HepG2 (cell line): ENCODE data around the gene TM4SF1. TPM values are rescaled to one million over a fixed set of nuclear protein-coding genes. Genes with fewer than 3 reads are reported as not detected.

Source experiments
- AHDC1 ChIP-seq: sonication (generic); formaldehyde crosslinking; IDR thresholded peaks from 2 replicates; pipeline ENCODE4 v1.5.1; 2020; ENCODE audit warnings: mild to moderate bottlenecking, missing genetic modification reagents, borderline replicate concordance
- ARID5B ChIP-seq: IDR thresholded peaks from 2 replicates; pipeline ENCODE4 v1.4.0; 2020; ENCODE audit warnings: mild to moderate bottlenecking, missing genetic modification reagents
- CREM ChIP-seq, 2 experiments: sonication (generic) in 1 of 2; formaldehyde crosslinking in 1 of 2; IDR thresholded peaks; 2 replicates each; pipeline versions ENCODE4 v1.4.0 to v1.6.1; 2016 to 2020; ENCODE audit warnings: antibody characterized with exemption in 1 of 2, mild to moderate bottlenecking in 1 of 2, missing genetic modification reagents in 1 of 2
- DRAP1 ChIP-seq: IDR thresholded peaks from 2 replicates; pipeline ENCODE4 v1.6.1; 2016; ENCODE audit warnings: missing genetic modification reagents, missing compliant biosample characterization
- ESRRA ChIP-seq: sonication (generic); formaldehyde crosslinking; IDR thresholded peaks from 2 replicates; pipeline ENCODE4 v1.5.1; 2020; ENCODE audit warnings: mild to moderate bottlenecking, low read depth, missing genetic modification reagents
- FOXJ3 ChIP-seq: sonication (generic); formaldehyde crosslinking; IDR thresholded peaks from 2 replicates; pipeline ENCODE4 v1.4.0; 2020; ENCODE audit warnings: missing genetic modification reagents, mild to moderate bottlenecking, borderline replicate concordance
- MAZ ChIP-seq, 2 experiments: sonication (generic) in 1 of 2; formaldehyde crosslinking in 1 of 2; IDR thresholded peaks; 2 replicates each; pipeline versions ENCODE4 v1.5.0 to v1.6.1; 2012 to 2020; ENCODE audit warnings: low read depth in 2 of 2, mild to moderate bottlenecking in 2 of 2, borderline replicate concordance in 1 of 2, improper control_type of control experiment in 1 of 2, low read length in 1 of 2, missing genetic modification reagents in 1 of 2, moderate library complexity in 1 of 2
- NR2F2 ChIP-seq: IDR thresholded peaks from 2 replicates; pipeline ENCODE4 v1.6.1; 2012; ENCODE audit warnings: low read depth, inconsistent platforms, borderline replicate concordance
- NR3C1 ChIP-seq: sonication (generic); formaldehyde crosslinking; IDR thresholded peaks from 2 replicates; pipeline ENCODE4 v1.4.0; 2020; ENCODE audit warnings: missing genetic modification reagents
- PCBP1 ChIP-seq: fragments of 200-400 bp; formaldehyde crosslinking; IDR thresholded peaks from 2 replicates; pipeline ENCODE4 v1.6.1; 2017; ENCODE audit warnings: mild to moderate bottlenecking, low read depth, low read length, borderline replicate concordance
- SIN3B ChIP-seq: fragments of 150-350 bp; IDR thresholded peaks from 2 replicates; pipeline ENCODE4 v1.6.1; 2014; ENCODE audit warnings: low read length
- SUZ12 ChIP-seq: fragments of 150-350 bp; IDR thresholded peaks from 2 replicates; pipeline ENCODE4 v1.6.1; 2014; ENCODE audit warnings: low read depth, low read length
- ZBTB20 ChIP-seq: sonication (generic); formaldehyde crosslinking; IDR thresholded peaks from 2 replicates; pipeline ENCODE4 v1.8.1; 2023; ENCODE audit warnings: missing genetic modification reagents, low read depth, mild to moderate bottlenecking, borderline replicate concordance
- ZBTB33 ChIP-seq: sonication (generic); formaldehyde crosslinking; IDR thresholded peaks from 2 replicates; pipeline ENCODE4 v1.4.0; 2020; ENCODE audit warnings: missing genetic modification reagents
- ZNF547 ChIP-seq: sonication (generic); formaldehyde crosslinking; IDR thresholded peaks from 2 replicates; pipeline ENCODE4 v1.5.1; 2020; ENCODE audit warnings: mild to moderate bottlenecking, missing genetic modification reagents
- polyA plus RNA-seq, 8 experiments: library from polyadenylated mRNA; depleted of rRNA in 3 of 8; stranded (reverse) in 7 of 8; unstranded in 1 of 8; fragments of >200 nt; fragmentation: Illumina TruSeq in 4 of 8; extraction: Trizol in 4 of 8; gene quantifications; 2 replicates each; pipeline versions ENCODE4 v1.2.1 to v1.2.3, GENCODE V29; 2011 to 2016; ENCODE audit warnings: low read depth in 4 of 8, missing spikeins in 1 of 8, mixed read lengths in 1 of 8; ENCODE audit not compliant: insufficient read depth in 1 of 8
- total RNA-seq, 5 experiments: library from RNA; depleted of rRNA; stranded (reverse); fragments of >200 nt; fragmentation: Illumina TruSeq; extraction: Trizol; gene quantifications; 2 replicates each; pipeline ENCODE4 v1.2.3, GENCODE V29; 2016; ENCODE audit warnings: low read depth in 1 of 5

Gene TM4SF1
- total and polyA plus RNA-seq, 2 of the 13 experiments (the other 11 are each of a cell fraction or from before 2014, with no cell fraction given), result 431 to 1,359 TPM

- peak; percentile 87 for TF ChIP-seq ARID5B (CRISPR knock-in tag)
- TF ChIP-seq ESRRA, result no peak
- 0 out of 2 replicates have a peak, but pooled peaks have one; percentile 38 for TF ChIP-seq NR2F2
- no peak for TF ChIP-seq ZBTB33 (CRISPR knock-in tag)
- TF ChIP-seq ZBTB20 (CRISPR knock-in tag), result peak; percentile 71; the same call in 1 of the 2 replicates
- peak; percentile 44; the same call in 1 of the 2 replicates for TF ChIP-seq FOXJ3 (CRISPR knock-in tag)
- TF ChIP-seq PCBP1, result no peak
- peak; percentile 34; the same call in 1 of the 2 replicates for TF ChIP-seq CREM (IDR thresholded peaks at IDR 0.05)
- no peak for TF ChIP-seq CREM (CRISPR knock-in tag; IDR thresholded peaks at IDR 0.05)
- TF ChIP-seq DRAP1 (CRISPR knock-in tag), result no peak
- no peak for TF ChIP-seq SIN3B
- no peak for TF ChIP-seq MAZ (IDR thresholded peaks at IDR 0.05; ENCODE audit: borderline replicate concordance, low read depth, low read length)
- TF ChIP-seq MAZ (CRISPR knock-in tag; IDR thresholded peaks at IDR 0.05; ENCODE audit: low read depth), result no peak
- TF ChIP-seq SUZ12, result no peak
- TF ChIP-seq AHDC1, result peak; percentile 69; the same call in 1 of the 2 replicates
- TF ChIP-seq NR3C1, result no peak
- no peak for TF ChIP-seq ZNF547 (CRISPR knock-in tag)
Observed at GRCh38 chr3:149368674-149369497, 8.6 kb downstream of the TM4SF1 start (continued).
